ENCODE measurements around the gene ANKRD12. TPM values are rescaled to one million over a fixed set of nuclear protein-coding genes. Genes with fewer than 3 reads are reported as not detected.
"Not testable (repeated sequence)": the region's sequence is repeated elsewhere in the genome, so short reads cannot be mapped to it uniquely, and the experiment has no call there.

The ANKRD12 gene
- 10 to 100 TPM; 47.7 to 66.9 (median 51.5) TPM for total RNA-seq

DNA sequence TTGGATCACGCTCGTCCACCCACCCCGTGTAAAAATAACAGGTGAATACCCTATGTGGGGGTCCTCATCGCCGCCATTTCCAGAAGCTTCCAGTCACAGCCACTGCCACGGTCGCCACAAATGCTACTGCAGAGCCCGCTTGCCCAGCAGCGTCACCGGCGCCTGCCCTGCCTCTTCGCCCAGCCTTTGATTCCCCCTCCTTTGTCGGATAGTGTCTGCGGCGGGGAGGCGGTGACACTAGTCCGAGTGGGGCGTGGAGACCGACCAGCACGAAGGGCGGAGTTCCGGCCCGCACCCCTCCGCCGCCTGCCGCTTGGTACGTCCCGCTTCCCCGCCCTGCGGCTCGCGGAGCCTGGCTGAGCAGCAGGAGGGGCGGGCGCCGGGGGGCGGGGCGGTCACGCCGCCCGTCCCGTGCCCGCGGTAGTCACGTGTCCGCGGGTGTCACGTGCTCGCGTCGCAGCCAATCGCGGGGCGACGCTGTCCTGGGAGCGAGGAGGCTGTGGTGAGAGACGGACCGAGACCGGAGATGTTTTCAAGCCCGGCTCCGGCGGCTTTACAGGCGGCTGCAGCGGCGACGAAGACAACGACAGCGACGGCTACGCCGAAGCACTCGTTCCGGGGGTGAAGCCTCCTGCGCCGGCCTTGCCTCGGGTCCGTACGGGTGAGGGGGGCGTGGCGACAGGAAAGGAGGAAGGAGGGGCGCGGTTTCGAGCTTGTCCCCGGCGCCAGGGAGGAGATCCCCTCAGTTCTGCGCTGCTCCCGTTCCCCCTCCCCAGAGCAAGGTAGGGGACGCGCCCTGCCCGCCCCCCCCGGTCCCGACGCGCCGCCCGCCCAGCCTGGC is at the start of gene ANKRD12:
Gene ANKRD12, plus strand, starts transcription at position 467 of the 841 bp plus-strand sequence. CDS start 45,652 bp downstream, outside the sequence.
- intact Hi-C loops (cut with DNase I; ENCODE audit: low total_unique reads), result loop anchor here (2.0 kb wide), 1 partner anchor 34 kb away; the partner anchor contains the start of gene NDUFV2
- Histone ChIP-seq H3K36me3 (no peaks in the 10 kb centered on the region), H3K4me1 (peaks cover 9 to 18% of the 10 kb centered on the region in 2 donors), H3K4me3 (peak within 1 kb of the TSS; percentile 84 to 92 (median 88)), H3K27me3 (no peaks in the 10 kb centered on the region), H3K9me3 (no peaks in the 10 kb centered on the region), H3K27ac (peak within 1 kb of the TSS; percentile 98 to 100)
- TF ChIP-seq POLR2AphosphoS5 (IDR thresholded peaks at IDR 0.05) (peak; percentile 88 to 99 (median 95)), POLR2A (IDR thresholded peaks at IDR 0.05) (peak; percentile 88)
- TF ChIP-seq, protein P1, sequence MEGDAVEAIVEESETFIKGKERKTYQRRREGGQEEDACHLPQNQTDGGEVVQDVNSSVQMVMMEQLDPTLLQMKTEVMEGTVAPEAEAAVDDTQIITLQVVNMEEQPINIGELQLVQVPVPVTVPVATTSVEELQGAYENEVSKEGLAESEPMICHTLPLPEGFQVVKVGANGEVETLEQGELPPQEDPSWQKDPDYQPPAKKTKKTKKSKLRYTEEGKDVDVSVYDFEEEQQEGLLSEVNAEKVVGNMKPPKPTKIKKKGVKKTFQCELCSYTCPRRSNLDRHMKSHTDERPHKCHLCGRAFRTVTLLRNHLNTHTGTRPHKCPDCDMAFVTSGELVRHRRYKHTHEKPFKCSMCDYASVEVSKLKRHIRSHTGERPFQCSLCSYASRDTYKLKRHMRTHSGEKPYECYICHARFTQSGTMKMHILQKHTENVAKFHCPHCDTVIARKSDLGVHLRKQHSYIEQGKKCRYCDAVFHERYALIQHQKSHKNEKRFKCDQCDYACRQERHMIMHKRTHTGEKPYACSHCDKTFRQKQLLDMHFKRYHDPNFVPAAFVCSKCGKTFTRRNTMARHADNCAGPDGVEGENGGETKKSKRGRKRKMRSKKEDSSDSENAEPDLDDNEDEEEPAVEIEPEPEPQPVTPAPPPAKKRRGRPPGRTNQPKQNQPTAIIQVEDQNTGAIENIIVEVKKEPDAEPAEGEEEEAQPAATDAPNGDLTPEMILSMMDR (IDR thresholded peaks at IDR 0.05), result peak in 1 of 3 donors; percentile 11
- peak; percentile 98 for DNase-seq (ENCODE audit: low spot score in 2 of 2)

DNA sequence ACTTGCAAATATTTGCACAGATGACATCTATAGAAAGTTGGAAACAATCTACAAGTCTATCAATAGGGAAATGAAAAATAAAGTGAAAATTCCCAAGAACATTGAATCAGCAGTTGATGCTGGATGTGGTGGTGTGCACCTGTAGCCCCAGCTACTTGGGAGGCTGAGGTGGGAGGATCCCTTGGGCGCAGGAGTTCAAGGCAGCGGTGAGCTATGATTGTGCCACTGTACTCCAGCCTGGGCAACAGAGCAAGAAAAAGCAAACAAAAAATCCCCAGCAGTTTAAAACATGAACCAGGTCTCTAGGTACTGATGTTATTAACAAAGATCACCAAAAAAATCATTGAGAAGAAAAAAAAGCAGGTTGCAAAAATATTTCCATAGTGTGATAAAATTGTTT is 49.4 kb upstream of the ANKRD12 start:
- no peaks in the 10 kb centered on the region for H3K27me3 ChIP-seq
- no peaks in the 10 kb centered on the region for H3K36me3 ChIP-seq
- no peaks in the 10 kb centered on the region for H3K4me1 ChIP-seq
- no peak overlapping the region for H3K4me3 ChIP-seq
- no peak for DNase-seq (ENCODE audit: low spot score in 2 of 2)
- no peaks in the 10 kb centered on the region for H3K9me3 ChIP-seq
- TF ChIP-seq POLR2A (IDR thresholded peaks at IDR 0.05) (no peak), POLR2AphosphoS5 (IDR thresholded peaks at IDR 0.05) (no peak)
- TF ChIP-seq, protein P1 (IDR thresholded peaks at IDR 0.05), result no peak
- no peak overlapping the region for H3K27ac ChIP-seq
- intact Hi-C loops (cut with DNase I; ENCODE audit: low total_unique reads), result no loop called here

DNA sequence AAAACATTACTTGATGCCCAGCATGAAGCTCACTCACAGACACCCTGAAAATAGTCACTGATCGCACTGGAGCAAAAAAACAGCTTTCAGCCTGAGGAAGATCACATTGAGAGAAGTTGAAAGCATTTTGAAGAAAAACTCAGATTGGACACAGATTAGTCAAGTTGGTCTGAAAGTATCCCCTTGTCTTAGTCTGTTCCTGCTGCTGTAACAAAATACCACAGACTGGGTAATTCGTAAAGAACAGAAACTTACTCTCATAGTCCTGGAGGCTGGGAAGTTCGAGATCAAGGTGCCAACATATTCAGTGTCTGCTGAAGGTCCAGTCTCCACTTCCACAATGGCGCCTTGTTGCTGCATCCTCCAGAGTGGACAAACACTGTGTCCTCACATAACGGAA is 48.3 kb upstream of the ANKRD12 start:
- no peaks in the 10 kb centered on the region for H3K36me3 ChIP-seq
- no peaks in the 10 kb centered on the region for H3K4me1 ChIP-seq
- intact Hi-C loops (cut with DNase I; ENCODE audit: low total_unique reads), result no loop called here
- H3K9me3 ChIP-seq, result no peaks in the 10 kb centered on the region
- no peak overlapping the region for H3K4me3 ChIP-seq
- TF ChIP-seq POLR2AphosphoS5 (IDR thresholded peaks at IDR 0.05) (no peak), POLR2A (IDR thresholded peaks at IDR 0.05) (no peak)
- TF ChIP-seq, protein P1 (IDR thresholded peaks at IDR 0.05), result no peak
- no peak overlapping the region for H3K27ac ChIP-seq
- DNase-seq (ENCODE audit: low spot score in 2 of 2), result no peak
- H3K27me3 ChIP-seq, result no peaks in the 10 kb centered on the region

DNA sequence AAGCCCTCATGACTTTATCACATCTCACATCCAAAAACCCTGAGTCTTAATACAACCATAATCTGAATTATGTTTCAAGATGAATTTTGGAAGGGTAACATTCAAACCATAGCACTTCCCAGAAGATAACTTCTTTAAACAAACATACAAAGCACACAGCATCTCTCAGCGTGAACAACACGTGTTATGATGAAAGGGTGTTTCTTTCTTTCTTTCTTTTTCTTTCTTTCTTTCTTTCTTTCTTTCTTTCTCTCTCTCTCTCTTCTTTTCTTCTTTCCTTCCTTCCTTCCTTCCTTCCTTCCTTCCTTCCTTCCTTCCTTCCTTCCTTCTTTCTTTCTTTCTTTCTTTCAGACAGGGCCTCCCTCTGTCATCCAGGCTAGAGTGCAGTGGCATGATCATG is 47.9 kb upstream of the ANKRD12 start:
- intact Hi-C loops (cut with DNase I; ENCODE audit: low total_unique reads); H3K4me3 ChIP-seq; H3K27ac ChIP-seq; H3K36me3 ChIP-seq; DNase-seq (ENCODE audit: low spot score in 2 of 2); H3K27me3 ChIP-seq; H3K9me3 ChIP-seq; H3K4me1 ChIP-seq: not testable (repeated sequence)

DNA sequence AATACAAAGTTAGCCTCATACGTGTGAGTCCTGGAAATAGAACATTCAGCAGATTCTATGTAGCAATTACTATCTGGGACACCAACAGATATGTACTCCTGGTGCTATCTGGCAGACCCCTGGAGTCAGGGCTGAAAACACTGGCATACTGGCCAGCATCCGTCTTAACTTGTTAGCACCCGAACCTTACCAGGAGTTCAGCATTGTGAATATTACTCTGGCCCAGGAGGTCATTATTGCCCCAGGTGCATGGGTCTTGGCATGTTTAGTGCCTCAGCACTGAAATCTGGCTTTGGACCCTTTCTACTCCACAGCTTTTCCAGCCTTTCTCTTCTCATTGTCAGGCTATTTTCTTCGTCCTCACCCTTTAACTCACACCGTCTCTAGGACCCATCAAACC is 46.0 kb upstream of the ANKRD12 start:
- Histone ChIP-seq H3K9me3 (no peaks in the 10 kb centered on the region), H3K27ac (no peak overlapping the region), H3K4me1 (no peaks in the 10 kb centered on the region), H3K4me3 (no peak overlapping the region), H3K36me3 (no peaks in the 10 kb centered on the region), H3K27me3 (no peaks in the 10 kb centered on the region)
- intact Hi-C loops (cut with DNase I; ENCODE audit: low total_unique reads), result no loop called here
- TF ChIP-seq POLR2A (IDR thresholded peaks at IDR 0.05), result no peak
- TF ChIP-seq, protein P1 (IDR thresholded peaks at IDR 0.05), result no peak
- no peak for TF ChIP-seq POLR2AphosphoS5 (IDR thresholded peaks at IDR 0.05)
- no peak for DNase-seq (ENCODE audit: low spot score in 2 of 2)

All from breast epithelium (tissue), 4 donors.